ENCODE results near the gene SYT1.

The SYT1 gene

DNA sequence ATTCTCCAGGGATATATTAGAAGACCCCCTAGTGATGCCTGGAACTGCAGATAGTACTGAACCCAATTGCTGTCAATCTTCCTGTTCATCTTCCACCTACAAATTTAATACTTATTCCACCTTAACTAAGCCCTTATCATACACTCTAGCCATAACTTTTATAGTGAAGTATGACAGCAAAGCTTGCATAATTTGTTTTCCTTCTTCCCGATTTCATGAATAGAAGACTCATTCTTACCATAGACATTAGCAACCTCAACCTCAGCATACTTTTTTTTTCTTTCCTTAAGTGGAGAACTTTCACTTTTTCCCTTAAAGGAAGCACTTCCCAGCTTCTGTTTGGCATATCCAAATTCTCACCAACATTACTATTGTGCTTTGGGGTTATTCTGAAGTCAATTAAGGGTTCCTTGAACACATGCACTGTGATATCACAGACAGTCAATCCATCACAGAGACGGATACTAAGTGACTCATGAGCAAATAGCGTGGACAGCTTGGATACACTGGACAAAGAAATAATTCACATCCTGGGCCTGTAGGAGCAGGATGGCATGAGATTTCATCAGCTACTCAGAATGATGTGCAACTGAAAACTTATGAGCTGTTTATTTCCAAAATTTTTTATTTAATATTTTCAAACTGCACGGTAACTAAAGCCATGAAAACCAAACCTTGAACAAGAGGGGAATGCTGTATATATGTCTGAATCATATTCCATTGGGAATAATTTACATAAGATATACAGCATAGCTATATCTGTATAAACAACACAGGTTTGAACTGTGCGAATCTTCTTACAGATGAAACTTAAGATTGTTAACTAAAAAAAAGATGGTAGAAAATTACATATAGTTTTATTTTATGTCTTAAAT is 63.9 kb downstream of the SYT1 start:
- no peak for ATAC-seq (replicated peaks)

GRCh38 chr12:78929075-78929418 is 64.5 kb downstream of the SYT1 start:
- H3K36me3 Mint-ChIP-seq (ENCODE audit: insufficient read depth) = no peaks in the 10 kb centered on the region
- peaks cover 13 to 15% of the 10 kb centered on the region in 2 donors for H3K9me3 Mint-ChIP-seq
- no peak overlapping the region for H3K27ac Mint-ChIP-seq
- DNase-seq (no peak), ATAC-seq (replicated peaks) (no peak)
- no peaks in the 10 kb centered on the region for H3K4me1 Mint-ChIP-seq (ENCODE audit: low read depth in 2 of 2)
- H3K4me3 Mint-ChIP-seq = no peak overlapping the region
- H3K27me3 Mint-ChIP-seq = no peaks in the 10 kb centered on the region

More for the DNA sequence above, 63.9 kb downstream of the SYT1 start:
- no peak for DNase-seq
- H3K4me3 Mint-ChIP-seq = no peak overlapping the region
- no peaks in the 10 kb centered on the region for H3K4me1 Mint-ChIP-seq (ENCODE audit: low read depth in 2 of 2)
- H3K27ac Mint-ChIP-seq = no peak overlapping the region
- H3K27me3 Mint-ChIP-seq = no peaks in the 10 kb centered on the region
- H3K9me3 Mint-ChIP-seq = peaks cover 10 to 15% of the 10 kb centered on the region in 2 donors
- no peaks in the 10 kb centered on the region for H3K36me3 Mint-ChIP-seq (ENCODE audit: insufficient read depth)

GRCh38 chr12:78931466-78931990 is 67.0 kb downstream of the SYT1 start:
- no peak overlapping the region for H3K4me3 Mint-ChIP-seq
- H3K36me3 Mint-ChIP-seq (ENCODE audit: insufficient read depth) = no peaks in the 10 kb centered on the region
- H3K9me3 Mint-ChIP-seq = peaks cover 11 to 15% of the 10 kb centered on the region in 2 donors

GRCh38 chr12:78933014-78933413 is 68.4 kb downstream of the SYT1 start:
- Mint-ChIP-seq H3K36me3 (ENCODE audit: insufficient read depth) (no peaks in the 10 kb centered on the region), H3K9me3 (peaks cover 11 to 15% of the 10 kb centered on the region in 2 donors), H3K4me1 (ENCODE audit: low read depth in 2 of 2) (no peaks in the 10 kb centered on the region), H3K27me3 (no peaks in the 10 kb centered on the region), H3K4me3 (no peak overlapping the region), H3K27ac (no peak overlapping the region)
- no peak for ATAC-seq (replicated peaks)
- no peak for DNase-seq

More at GRCh38 chr12:78931466-78931990, 67.0 kb downstream of the SYT1 start:
- H3K27me3 Mint-ChIP-seq = no peaks in the 10 kb centered on the region
- no peak overlapping the region for H3K27ac Mint-ChIP-seq
- ATAC-seq (replicated peaks) (no peak), DNase-seq (no peak)
- no peaks in the 10 kb centered on the region for H3K4me1 Mint-ChIP-seq (ENCODE audit: low read depth in 2 of 2)

- ATAC-seq (replicated peaks) (no peak), DNase-seq (no peak)
- Mint-ChIP-seq H3K4me3 (no peak overlapping the region), H3K4me1 (ENCODE audit: low read depth in 2 of 2) (no peaks in the 10 kb centered on the region), H3K27me3 (no peaks in the 10 kb centered on the region), H3K9me3 (peaks cover 6 to 16% of the 10 kb centered on the region in 2 donors), H3K27ac (no peak overlapping the region), H3K36me3 (ENCODE audit: insufficient read depth) (no peaks in the 10 kb centered on the region)
These were observed 73.9 kb downstream of the SYT1 start for GRCh38 chr12:78938341-78939084.

DNA sequence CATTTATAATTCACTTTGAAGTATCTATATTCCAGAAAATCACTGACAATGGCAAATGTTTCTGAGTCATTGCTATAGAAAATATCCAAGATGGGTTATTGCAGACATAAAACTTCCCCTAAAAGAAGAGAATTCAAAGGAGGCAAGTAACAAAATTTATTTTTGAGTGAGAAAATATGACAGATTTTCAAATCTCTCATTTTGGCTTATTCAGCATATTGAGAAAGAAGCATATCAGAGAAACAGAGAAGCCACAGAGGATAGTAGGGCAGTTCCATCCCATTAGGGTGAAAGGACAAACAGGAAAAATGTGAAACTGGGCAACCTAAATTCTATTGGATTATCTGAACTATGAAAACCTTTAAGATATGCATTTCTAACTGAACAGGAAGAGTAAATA is 85.0 kb downstream of the SYT1 start:
- Mint-ChIP-seq H3K36me3 (ENCODE audit: insufficient read depth) (no peaks in the 10 kb centered on the region), H3K27ac (no peak overlapping the region), H3K4me1 (ENCODE audit: low read depth in 2 of 2) (no peaks in the 10 kb centered on the region), H3K9me3 (no peaks in the 10 kb centered on the region), H3K4me3 (no peak overlapping the region), H3K27me3 (no peaks in the 10 kb centered on the region)
- DNase-seq (no peak), ATAC-seq (replicated peaks) (no peak)

GRCh38 chr12:78951803-78952551 is 87.4 kb downstream of the SYT1 start:
- ATAC-seq (replicated peaks) (no peak), DNase-seq (no peak)
- no peaks in the 10 kb centered on the region for H3K4me1 Mint-ChIP-seq (ENCODE audit: low read depth in 2 of 2)
- H3K27ac Mint-ChIP-seq = no peak overlapping the region
- no peak overlapping the region for H3K4me3 Mint-ChIP-seq
- H3K36me3 Mint-ChIP-seq (ENCODE audit: insufficient read depth) = no peaks in the 10 kb centered on the region
- no peaks in the 10 kb centered on the region for H3K27me3 Mint-ChIP-seq
- H3K9me3 Mint-ChIP-seq = no peaks in the 10 kb centered on the region

DNA sequence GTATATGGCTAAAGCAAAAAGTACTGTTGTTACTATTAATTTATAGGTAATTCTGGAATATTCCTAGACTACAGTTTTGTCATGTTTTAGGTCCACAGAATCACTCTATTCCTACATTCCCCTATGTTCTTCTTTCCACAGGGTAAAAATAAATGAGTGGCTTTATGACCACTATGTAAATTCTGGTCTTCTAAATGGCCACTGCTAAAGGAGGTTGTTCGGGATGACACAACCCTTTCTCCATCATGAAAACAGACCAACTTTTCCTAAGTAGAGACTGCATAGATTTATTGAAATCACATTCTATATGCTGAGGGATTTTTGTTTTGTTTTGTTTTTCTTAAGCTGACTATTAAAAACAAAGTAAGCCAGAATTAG is 88.0 kb downstream of the SYT1 start:
- no peaks in the 10 kb centered on the region for H3K4me1 Mint-ChIP-seq (ENCODE audit: low read depth in 2 of 2)
- ATAC-seq (replicated peaks) (no peak), DNase-seq (no peak)
- no peak overlapping the region for H3K27ac Mint-ChIP-seq
- H3K27me3 Mint-ChIP-seq = no peaks in the 10 kb centered on the region
- H3K4me3 Mint-ChIP-seq = no peak overlapping the region
- no peaks in the 10 kb centered on the region for H3K36me3 Mint-ChIP-seq (ENCODE audit: insufficient read depth)
- no peaks in the 10 kb centered on the region for H3K9me3 Mint-ChIP-seq

- no peak overlapping the region for H3K4me3 Mint-ChIP-seq
- DNase-seq (no peak), ATAC-seq (replicated peaks) (no peak)
- H3K36me3 Mint-ChIP-seq (ENCODE audit: insufficient read depth) = no peaks in the 10 kb centered on the region
- H3K27me3 Mint-ChIP-seq = no peaks in the 10 kb centered on the region
- no peak overlapping the region for H3K27ac Mint-ChIP-seq
- peaks cover 0 to 1% of the 10 kb centered on the region in 2 donors for H3K9me3 Mint-ChIP-seq
- H3K4me1 Mint-ChIP-seq (ENCODE audit: low read depth in 2 of 2) = no peaks in the 10 kb centered on the region
These were observed 94.4 kb downstream of the SYT1 start for GRCh38 chr12:78958941-78959340.

DNA sequence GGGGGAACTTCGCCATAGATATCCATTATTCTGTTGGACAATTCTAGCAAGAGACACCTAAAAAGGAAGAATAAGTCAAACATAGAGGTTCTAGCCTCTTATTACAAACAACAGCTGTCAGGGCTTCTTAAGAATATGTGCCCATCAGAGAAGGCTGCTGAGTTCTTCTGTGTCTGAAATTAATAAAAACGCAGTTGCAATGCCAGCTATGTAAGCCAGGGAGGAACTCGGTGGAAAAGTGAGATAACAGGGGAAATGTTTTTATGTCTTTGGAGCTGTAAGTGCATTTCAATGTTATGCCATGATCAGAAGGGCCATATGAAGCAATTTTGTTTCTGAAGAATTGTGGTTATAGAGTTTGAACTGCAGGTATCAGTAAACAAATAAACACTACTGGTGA is 95.0 kb downstream of the SYT1 start:
- Mint-ChIP-seq H3K9me3 (peaks cover 0 to 1% of the 10 kb centered on the region in 2 donors), H3K4me1 (ENCODE audit: low read depth in 2 of 2) (no peaks in the 10 kb centered on the region), H3K36me3 (ENCODE audit: insufficient read depth) (no peaks in the 10 kb centered on the region), H3K27ac (no peak overlapping the region), H3K4me3 (no peak overlapping the region), H3K27me3 (no peaks in the 10 kb centered on the region)
- DNase-seq = no peak
- ATAC-seq (replicated peaks) = no peak

DNA sequence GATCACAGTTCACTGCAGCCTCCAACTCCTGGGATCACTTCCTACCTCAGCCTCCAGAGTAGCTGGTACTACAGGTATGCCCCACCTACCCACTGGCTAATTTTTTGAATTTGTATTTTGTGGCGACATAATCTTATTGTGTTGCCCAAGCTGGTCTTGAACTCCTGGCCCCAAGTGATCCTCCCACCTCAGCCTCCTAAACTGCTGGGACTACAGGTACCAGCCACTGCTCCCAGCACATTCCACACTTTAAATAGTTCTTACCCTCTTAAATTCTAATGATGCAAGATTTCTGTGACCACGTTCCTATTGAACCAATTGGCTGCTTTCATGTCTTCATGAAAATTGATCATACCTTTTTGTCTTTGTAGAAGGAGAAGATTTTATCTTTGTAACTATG is 96.6 kb downstream of the SYT1 start:
- ATAC-seq (replicated peaks) = no peak

DNA sequence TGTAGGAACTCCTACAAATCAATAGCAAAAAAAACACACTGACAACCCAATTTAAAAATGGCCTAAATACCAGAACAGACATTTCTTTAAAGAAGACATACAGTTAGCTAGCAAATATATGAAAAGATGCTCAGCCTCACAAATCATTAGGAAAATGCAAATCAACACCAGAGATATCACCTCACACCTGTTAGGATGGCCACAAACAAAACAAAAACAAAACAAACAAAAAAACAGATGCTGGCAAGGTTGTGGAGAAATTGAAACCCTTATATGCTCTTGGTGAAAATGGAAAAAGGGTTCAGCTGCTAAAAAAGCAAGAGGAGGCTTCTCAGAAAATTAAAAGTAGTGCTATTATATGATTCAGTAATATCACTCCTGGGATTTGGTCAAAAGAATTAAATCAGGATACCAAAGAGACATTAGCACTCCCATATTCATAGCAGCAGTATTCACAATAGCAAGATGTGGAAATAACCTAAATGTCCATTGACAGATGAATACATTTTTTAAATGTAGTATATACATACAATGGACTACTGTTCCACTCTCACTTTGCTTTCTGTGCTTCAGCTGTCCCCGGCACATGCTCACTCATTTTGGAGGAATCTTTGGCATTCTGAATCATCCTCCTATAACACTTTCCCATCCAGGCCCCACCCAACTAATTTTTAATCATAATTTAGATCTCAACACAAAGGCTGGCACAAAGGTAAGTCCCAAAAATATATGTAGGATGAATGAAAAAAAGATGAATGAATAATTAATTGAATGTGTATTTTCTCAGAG is 99.1 kb downstream of the SYT1 start:
- Mint-ChIP-seq H3K27ac (no peak overlapping the region), H3K4me3 (no peak overlapping the region), H3K27me3 (no peaks in the 10 kb centered on the region), H3K36me3 (ENCODE audit: insufficient read depth) (no peaks in the 10 kb centered on the region), H3K9me3 (peaks cover 5 to 14% of the 10 kb centered on the region in 2 donors), H3K4me1 (ENCODE audit: low read depth in 2 of 2) (no peaks in the 10 kb centered on the region)
- DNase-seq = no peak
- no peak for ATAC-seq (replicated peaks)

More for the DNA sequence above, 96.6 kb downstream of the SYT1 start:
- H3K9me3 Mint-ChIP-seq = peaks cover 0 to 1% of the 10 kb centered on the region in 2 donors
- H3K27me3 Mint-ChIP-seq = no peaks in the 10 kb centered on the region
- no peak overlapping the region for H3K4me3 Mint-ChIP-seq
- H3K27ac Mint-ChIP-seq = no peak overlapping the region
- no peak for DNase-seq
- H3K36me3 Mint-ChIP-seq (ENCODE audit: insufficient read depth) = no peaks in the 10 kb centered on the region
- H3K4me1 Mint-ChIP-seq (ENCODE audit: low read depth in 2 of 2) = no peaks in the 10 kb centered on the region

- no peak overlapping the region for H3K4me3 Mint-ChIP-seq
These were observed 99.9 kb downstream of the SYT1 start for GRCh38 chr12:78964521-78964920.

More at GRCh38 chr12:78964521-78964920, 99.9 kb downstream of the SYT1 start:
- Mint-ChIP-seq H3K36me3 (ENCODE audit: insufficient read depth) (no peaks in the 10 kb centered on the region), H3K27ac (no peak overlapping the region), H3K4me1 (ENCODE audit: low read depth in 2 of 2) (no peaks in the 10 kb centered on the region), H3K9me3 (peaks cover 10 to 22% of the 10 kb centered on the region in 2 donors), H3K27me3 (no peaks in the 10 kb centered on the region)
- no peak for ATAC-seq (replicated peaks)
- DNase-seq = no peak

All from effector memory CD8-positive, alpha-beta T cell (primary cell).